ENCODE measurements around the gene SELPLG.

The SELPLG gene

DNA sequence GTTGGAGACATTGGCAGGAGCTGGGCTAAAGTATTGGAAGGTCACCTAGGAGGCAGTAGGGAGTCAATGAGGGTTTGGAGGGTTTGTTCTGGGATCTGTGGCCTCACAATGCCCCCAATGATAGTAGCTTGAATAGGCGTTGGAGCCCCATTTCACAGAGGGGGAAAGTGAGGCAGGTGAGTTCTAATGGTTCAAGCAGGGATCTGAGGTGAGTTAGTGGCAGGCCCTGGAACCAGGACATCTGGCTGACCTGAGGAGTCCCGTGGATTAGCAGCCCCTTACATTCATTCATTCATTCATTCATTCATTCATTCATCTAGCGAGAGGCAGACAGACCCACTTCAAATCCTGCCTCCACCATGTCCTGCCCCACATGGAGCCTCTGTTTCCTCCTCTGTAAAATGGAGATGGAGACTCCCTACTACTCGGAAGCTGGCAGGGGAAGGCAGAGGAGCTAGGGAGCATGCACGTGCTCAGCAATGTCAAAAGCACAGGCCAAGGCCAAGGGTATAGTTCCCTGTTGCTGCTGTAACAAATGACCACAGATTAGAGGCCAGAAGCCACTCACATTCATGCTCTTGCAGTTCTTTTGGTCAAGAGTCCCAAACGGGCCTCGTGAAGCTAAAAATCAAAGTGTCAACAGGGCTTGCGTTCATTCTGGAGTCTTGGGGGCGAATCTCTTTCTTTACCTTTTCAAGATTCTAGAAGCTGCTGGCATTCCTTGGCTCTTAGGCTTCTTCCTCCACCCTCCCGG is 33.6 kb downstream of the SELPLG start:
- no peak overlapping the region for H3K23ac ChIP-seq (ENCODE audit: low read length in 2 of 2)
- no peak overlapping the region for H3K14ac ChIP-seq (ENCODE audit: low read length in 2 of 2)
- H3K4ac ChIP-seq (ENCODE audit: low read depth in 1 of 2, low read length in 2 of 2): no peak overlapping the region
- peak overlapping the region; percentile 6 to 54 for H2BK12ac ChIP-seq (ENCODE audit: low read length in 2 of 2)
- H3K27me3 ChIP-seq (ENCODE audit: control insufficient read depth in 1 of 2, insufficient read depth in 1 of 2, low read length in 2 of 2): no peaks in the 10 kb centered on the region
- no peak for DNase-seq
- no peaks in the 10 kb centered on the region for H3K79me1 ChIP-seq (replicated peaks; ENCODE audit: low read length, poor library complexity, severe bottlenecking)
- H2AK5ac ChIP-seq (ENCODE audit: low read length, severe bottlenecking): no peak overlapping the region
- peaks cover 0 to 7% of the 10 kb centered on the region in 2 experiments for H3K36me3 ChIP-seq (ENCODE audit: control insufficient read depth in 1 of 2, insufficient read depth in 2 of 2, low read depth in 1 of 2, low read length in 2 of 2)
- H3K4me3 ChIP-seq (ENCODE audit: insufficient read depth in 1 of 2, low read depth in 1 of 2, low read length in 2 of 2): no peak overlapping the region
- H3K9ac ChIP-seq (ENCODE audit: low read length): no peak overlapping the region
- no peak overlapping the region for H2AFZ ChIP-seq (ENCODE audit: low read depth, low read length)
- 91% methylated on average over 10 of the region's 10 CpGs for WGBS
- no peak overlapping the region for H2BK120ac ChIP-seq (ENCODE audit: low read depth, low read length)
- H3K9me3 ChIP-seq (ENCODE audit: control insufficient read depth, low read length): no peaks in the 10 kb centered on the region
- peak overlapping the region; percentile 40 for H2BK15ac ChIP-seq (ENCODE audit: low read depth, poor library complexity, severe bottlenecking)
- H3K4me1 ChIP-seq (ENCODE audit: control insufficient read depth, insufficient read depth, low read depth, low read length): peaks cover 14% of the 10 kb centered on the region
- no peak overlapping the region for H3K27ac ChIP-seq (ENCODE audit: low read length, poor library complexity, severe bottlenecking)
- no peak overlapping the region for H3K4me2 ChIP-seq (ENCODE audit: low read length, poor library complexity, severe bottlenecking)
- no peak overlapping the region for H4K8ac ChIP-seq (ENCODE audit: low read length)
- H2BK5ac ChIP-seq (ENCODE audit: low read depth, low read length, poor library complexity, severe bottlenecking): no peak overlapping the region
- no peak overlapping the region for H4K91ac ChIP-seq (ENCODE audit: low read length)
- H3K18ac ChIP-seq (ENCODE audit: low read depth in 1 of 2, low read length in 2 of 2): no peak overlapping the region

DNA sequence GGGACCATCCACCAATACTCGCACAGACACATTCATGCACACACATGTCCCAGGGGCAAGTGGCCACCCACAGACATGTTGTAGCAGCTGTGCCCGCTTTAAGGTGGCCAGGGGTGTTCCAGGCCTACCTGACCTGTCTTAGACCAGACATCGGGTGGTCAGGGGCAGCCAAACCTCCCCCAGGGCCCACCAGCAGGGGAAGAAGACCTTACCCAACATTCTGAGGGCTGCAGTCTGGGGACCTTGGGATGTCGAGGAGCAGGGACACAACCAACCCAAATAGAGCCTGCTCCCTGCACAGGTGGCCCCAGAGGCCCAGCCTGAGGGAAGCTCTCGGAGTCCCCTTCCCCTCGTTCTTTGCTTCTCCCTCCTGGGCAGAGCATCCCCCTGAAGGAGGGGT is 34.2 kb downstream of the SELPLG start:
- no peaks in the 10 kb centered on the region for H3K9me3 ChIP-seq (ENCODE audit: control insufficient read depth, low read length)
- peak overlapping the region; percentile 81 for H4K91ac ChIP-seq (ENCODE audit: low read length)
- H2AFZ ChIP-seq (ENCODE audit: low read depth, low read length): no peak overlapping the region
- WGBS: 69% methylated on average over 6 of the region's 6 CpGs
- no peak overlapping the region for H3K4ac ChIP-seq (ENCODE audit: low read depth in 1 of 2, low read length in 2 of 2)
- H3K4me3 ChIP-seq (ENCODE audit: insufficient read depth in 1 of 2, low read depth in 1 of 2, low read length in 2 of 2): no peak overlapping the region
- no peak overlapping the region for H3K27ac ChIP-seq (ENCODE audit: low read length, poor library complexity, severe bottlenecking)
- H2BK120ac ChIP-seq (ENCODE audit: low read depth, low read length): no peak overlapping the region
- H4K8ac ChIP-seq (ENCODE audit: low read length): no peak overlapping the region
- peaks cover 13% of the 10 kb centered on the region for H3K4me1 ChIP-seq (ENCODE audit: control insufficient read depth, insufficient read depth, low read depth, low read length)
- H3K9ac ChIP-seq (ENCODE audit: low read length): no peak overlapping the region
- H3K4me2 ChIP-seq (ENCODE audit: low read length, poor library complexity, severe bottlenecking): no peak overlapping the region
- peak overlapping the region; percentile 40 for H2BK15ac ChIP-seq (ENCODE audit: low read depth, poor library complexity, severe bottlenecking)
- DNase-seq: no peak
- no peak overlapping the region for H2AK5ac ChIP-seq (ENCODE audit: low read length, severe bottlenecking)
- H2BK12ac ChIP-seq (ENCODE audit: low read length in 2 of 2): peak overlapping the region; percentile 6 to 54
- H3K27me3 ChIP-seq (ENCODE audit: control insufficient read depth in 1 of 2, insufficient read depth in 1 of 2, low read length in 2 of 2): no peaks in the 10 kb centered on the region
- H3K79me1 ChIP-seq (replicated peaks; ENCODE audit: low read length, poor library complexity, severe bottlenecking): no peaks in the 10 kb centered on the region
- H3K18ac ChIP-seq (ENCODE audit: low read depth in 1 of 2, low read length in 2 of 2): peak overlapping the region in 1 of 2 experiments; percentile 33
- H3K14ac ChIP-seq (ENCODE audit: low read length in 2 of 2): no peak overlapping the region
- H2BK5ac ChIP-seq (ENCODE audit: low read depth, low read length, poor library complexity, severe bottlenecking): no peak overlapping the region
- no peak overlapping the region for H3K23ac ChIP-seq (ENCODE audit: low read length in 2 of 2)
- H3K36me3 ChIP-seq (ENCODE audit: control insufficient read depth in 1 of 2, insufficient read depth in 2 of 2, low read depth in 1 of 2, low read length in 2 of 2): peaks cover 0 to 8% of the 10 kb centered on the region in 2 experiments

DNA sequence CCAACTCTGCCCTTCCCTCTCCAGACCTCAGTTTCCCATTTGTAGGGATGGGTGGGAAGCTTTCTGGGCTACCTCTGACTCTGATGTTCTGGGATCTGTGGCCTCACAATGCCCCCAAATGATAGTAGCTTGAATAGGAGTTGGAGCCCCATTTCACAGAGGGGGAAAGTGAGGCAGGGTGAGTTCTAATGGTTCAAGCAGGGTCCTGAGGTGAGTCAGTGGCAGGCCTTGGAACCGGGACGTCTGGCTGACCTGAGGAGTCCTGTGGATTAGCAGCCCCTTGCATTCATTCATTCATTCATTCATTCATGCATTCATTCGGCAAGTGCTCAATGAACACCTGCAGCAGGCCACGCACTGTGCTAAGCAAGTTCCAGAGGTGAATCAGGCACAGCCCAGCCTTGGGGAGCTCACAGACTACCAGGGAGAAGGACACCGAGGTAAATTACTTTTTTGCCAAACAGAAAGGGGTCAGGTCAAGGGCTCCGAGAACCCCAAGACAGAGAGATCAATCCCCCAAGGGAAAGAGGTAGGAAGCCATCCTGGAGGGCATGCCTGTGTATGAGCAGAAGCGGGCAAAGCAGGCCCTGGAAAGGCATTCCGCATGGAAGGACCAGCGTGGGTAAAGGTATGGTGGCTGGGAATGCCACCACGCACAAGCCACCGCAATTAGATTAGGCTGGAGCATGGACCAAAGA is 35.0 kb downstream of the SELPLG start:
- Histone ChIP-seq H3K27me3 (ENCODE audit: control insufficient read depth in 1 of 2, insufficient read depth in 1 of 2, low read length in 2 of 2) (no peaks in the 10 kb centered on the region), H3K9me3 (ENCODE audit: control insufficient read depth, low read length) (no peaks in the 10 kb centered on the region), H3K4me3 (ENCODE audit: insufficient read depth in 1 of 2, low read depth in 1 of 2, low read length in 2 of 2) (peak overlapping the region in 1 of 2 experiments; percentile 66), H3K9ac (ENCODE audit: low read length) (peak overlapping the region; percentile 81), H2BK12ac (ENCODE audit: low read length in 2 of 2) (peak overlapping the region; percentile 7 to 88), H2BK120ac (ENCODE audit: low read depth, low read length) (peak overlapping the region; percentile 12), H4K91ac (ENCODE audit: low read length) (peak overlapping the region; percentile 44), H3K14ac (ENCODE audit: low read length in 2 of 2) (peak overlapping the region in 1 of 2 experiments; percentile 26), H3K79me1 (replicated peaks; ENCODE audit: low read length, poor library complexity, severe bottlenecking) (no peaks in the 10 kb centered on the region), H2BK15ac (ENCODE audit: low read depth, poor library complexity, severe bottlenecking) (no peak overlapping the region), H3K27ac (ENCODE audit: low read length, poor library complexity, severe bottlenecking) (no peak overlapping the region), H2AK5ac (ENCODE audit: low read length, severe bottlenecking) (no peak overlapping the region), H3K23ac (ENCODE audit: low read length in 2 of 2) (no peak overlapping the region), H2AFZ (ENCODE audit: low read depth, low read length) (no peak overlapping the region), H3K4ac (ENCODE audit: low read depth in 1 of 2, low read length in 2 of 2) (peak overlapping the region; percentile 69 to 81), H3K18ac (ENCODE audit: low read depth in 1 of 2, low read length in 2 of 2) (peak overlapping the region; percentile 5 to 68), H4K8ac (ENCODE audit: low read length) (peak overlapping the region; percentile 76), H2BK5ac (ENCODE audit: low read depth, low read length, poor library complexity, severe bottlenecking) (no peak overlapping the region), H3K36me3 (ENCODE audit: control insufficient read depth in 1 of 2, insufficient read depth in 2 of 2, low read depth in 1 of 2, low read length in 2 of 2) (peaks cover 0 to 13% of the 10 kb centered on the region in 2 experiments), H3K4me2 (ENCODE audit: low read length, poor library complexity, severe bottlenecking) (no peak overlapping the region), H3K4me1 (ENCODE audit: control insufficient read depth, insufficient read depth, low read depth, low read length) (peaks cover 8% of the 10 kb centered on the region)
- DNase-seq: no peak
- 95% methylated on average over 11 of the region's 11 CpGs for WGBS
